HepG2 (cell line): Measurements from ENCODE around the gene IRF4. TPM values are rescaled to one million over a fixed set of nuclear protein-coding genes. Genes with fewer than 3 reads are reported as not detected.
A peak's percentile ranks its signal among the peaks of the same experiment; 100 is the strongest.

Source experiments
- ATAC-seq: fragments of 200-7000 bp; cut with Tn5 transposase; 3 replicates; pipeline ENCODE4 v1.9.1; 2020; ENCODE audit warnings: mild to moderate bottlenecking, moderate library complexity
- BruUV-seq: library from RNA; stranded (reverse); fragments of 400-500 nt; replicated peaks from 2 replicates; lab custom pipeline; 2021; lab: Mats Ljungman, UMichigan
- CTCF ChIA-PET: fragments of 300-600 bp; formaldehyde crosslinking; extraction: SDS; loops from one replicate; lab custom pipeline; 2021; ENCODE audit warnings: low total read pairs, inconsistent platforms, low intra/inter-chr PET ratio; lab: Yijun Ruan, JAX
- POLR2A ChIA-PET: fragments of 350-600 bp; sonication (Branson Sonifier 250); formaldehyde crosslinking; loops from one replicate; lab custom pipeline; 2020; ENCODE audit warnings: antibody characterized with exemption, inconsistent platforms; lab: Yijun Ruan, JAX
- DNase-seq: peaks from one replicate; pipeline ENCODE4 v3.0.0-alpha.2; 2015; ENCODE audit warnings: low spot score
- FAIRE-seq: peaks from 3 replicates; lab custom pipeline; 2011; peaks lifted over from hg19 to GRCh38; lab: Jason Lieb, UNC
- H2AFZ ChIP-seq: one replicate; pipeline ENCODE4 v1.6.1; 2011; ENCODE audit warnings: low read length, inconsistent platforms
- H3K27ac ChIP-seq: fragments of 300-600 bp; 3 replicates; pipeline ENCODE4 v1.8.0; 2011; ENCODE audit warnings: mixed run types, mild to moderate bottlenecking, mixed read lengths, low read length, inconsistent platforms; ENCODE audit not compliant: insufficient read depth; ENCODE audit errors: extremely low read length
- H3K27me3 ChIP-seq, 2 experiments: fragments of 200-600 bp in 1 of 2; 2 replicates in 1 of 2; 3 replicates in 1 of 2; pipeline versions ENCODE4 v1.6.0 to v1.8.0; 2011; ENCODE audit warnings: low read length in 2 of 2, mild to moderate bottlenecking in 2 of 2, moderate library complexity in 2 of 2, inconsistent platforms in 1 of 2; ENCODE audit not compliant: insufficient read depth in 2 of 2, control insufficient read depth in 1 of 2
- H3K36me3 ChIP-seq, 2 experiments: fragments of 200-600 bp in 1 of 2; replicated peaks in 1 of 2; 2 replicates in 1 of 2; 3 replicates in 1 of 2; pipeline versions ENCODE4 v1.5.1 to v1.8.0; 2011; ENCODE audit warnings: low read length in 2 of 2, inconsistent platforms in 1 of 2; ENCODE audit not compliant: insufficient read depth in 2 of 2, control insufficient read depth in 1 of 2
- H3K4me1 ChIP-seq: 2 replicates; pipeline ENCODE4 v1.5.1; 2012; ENCODE audit warnings: low read length, inconsistent platforms; ENCODE audit not compliant: insufficient read depth
- H3K4me2 ChIP-seq: 2 replicates; pipeline ENCODE4 v1.6.0; 2011; ENCODE audit warnings: low read depth, low read length, inconsistent platforms
- H3K4me3 ChIP-seq, 3 experiments: fragments of 200-600 bp in 1 of 3; sonication (generic), shearing (Covaris generic) in 1 of 3; replicated peaks in 1 of 3; 2 replicates each; pipeline ENCODE4 v1.5.1; 2011 to 2016; ENCODE audit warnings: low read length in 3 of 3, inconsistent platforms in 2 of 3, low read depth in 2 of 3, mild to moderate bottlenecking in 2 of 3, control low read depth in 1 of 3, mixed read lengths in 1 of 3; ENCODE audit not compliant: insufficient read depth in 1 of 3
- H3K79me2 ChIP-seq: one replicate; pipeline ENCODE4 v1.6.1; 2011; ENCODE audit warnings: low read length, inconsistent platforms; ENCODE audit not compliant: insufficient read depth
- H3K9ac ChIP-seq: 2 replicates; pipeline ENCODE4 v1.6.0; 2011; ENCODE audit warnings: mild to moderate bottlenecking, low read depth, low read length, inconsistent platforms; ENCODE audit not compliant: insufficient read depth
- H3K9me3 ChIP-seq: 2 replicates; pipeline ENCODE4 v1.5.1; 2012; ENCODE audit warnings: mild to moderate bottlenecking, low read length
- H4K20me1 ChIP-seq: 2 replicates; pipeline ENCODE4 v1.6.0; 2011; ENCODE audit warnings: inconsistent platforms, mild to moderate bottlenecking, low read length, moderate library complexity; ENCODE audit not compliant: insufficient read depth
- ISL2 ChIP-seq: sonication (generic); formaldehyde crosslinking; IDR thresholded peaks from 2 replicates; pipeline ENCODE4 v1.5.0; 2020; ENCODE audit warnings: missing genetic modification reagents
- WGBS: methylation state at CpG from one replicate; pipeline ENCODE4 v1.1.6; 2017; ENCODE audit warnings: low lambda C conversion rate; 5-methylcytosine and 5-hydroxymethylcytosine counted together
- in situ Hi-C: cut with HindIII; loops from 2 replicates; pipeline ENCODE4 v1.10.0; 2017; ENCODE audit warnings: low pct_unique_long_range_greater_than_20kb; ENCODE audit not compliant: extremely low pct_ligation_motif_present
- intact Hi-C: fragments of 100-400 bp; cut with micrococcal nuclease; formaldehyde crosslinking; loops from one replicate; pipeline ENCODE4 v1.10.0; 2022; ENCODE audit not compliant: unreplicated experiment
- polyA plus RNA-seq, 8 experiments: library from polyadenylated mRNA; depleted of rRNA in 3 of 8; stranded (reverse) in 7 of 8; unstranded in 1 of 8; fragments of >200 nt; fragmentation: Illumina TruSeq in 4 of 8; extraction: Trizol in 4 of 8; gene quantifications; 2 replicates each; pipeline versions ENCODE4 v1.2.1 to v1.2.3, GENCODE V29; 2011 to 2016; ENCODE audit warnings: low read depth in 4 of 8, missing spikeins in 1 of 8, mixed read lengths in 1 of 8; ENCODE audit not compliant: insufficient read depth in 1 of 8
- total RNA-seq, 5 experiments: library from RNA; depleted of rRNA; stranded (reverse); fragments of >200 nt; fragmentation: Illumina TruSeq; extraction: Trizol; gene quantifications; 2 replicates each; pipeline ENCODE4 v1.2.3, GENCODE V29; 2016; ENCODE audit warnings: low read depth in 1 of 5
- TF ChIP-seq, protein P1 (sequence below): fragments of 450-650 bp; IDR thresholded peaks from 2 replicates; pipeline ENCODE4 v1.6.1; 2016
- TF ChIP-seq, protein P2 (sequence below): sonication (generic); formaldehyde crosslinking; IDR thresholded peaks from 2 replicates; pipeline ENCODE4 v1.5.0; 2020; ENCODE audit warnings: mild to moderate bottlenecking, missing genetic modification reagents
- TF ChIP-seq, protein P3 (sequence below): sonication (generic); formaldehyde crosslinking; conservative IDR thresholded peaks from 2 replicates; pipeline ENCODE4 v1.8.1; 2023; ENCODE audit warnings: missing genetic modification reagents

Gene IRF4
- total and polyA plus RNA-seq, 2 of the 13 experiments (the other 11 are each of a cell fraction or from before 2014, with no cell fraction given), result 0.07 to 0.09 TPM

DNA sequence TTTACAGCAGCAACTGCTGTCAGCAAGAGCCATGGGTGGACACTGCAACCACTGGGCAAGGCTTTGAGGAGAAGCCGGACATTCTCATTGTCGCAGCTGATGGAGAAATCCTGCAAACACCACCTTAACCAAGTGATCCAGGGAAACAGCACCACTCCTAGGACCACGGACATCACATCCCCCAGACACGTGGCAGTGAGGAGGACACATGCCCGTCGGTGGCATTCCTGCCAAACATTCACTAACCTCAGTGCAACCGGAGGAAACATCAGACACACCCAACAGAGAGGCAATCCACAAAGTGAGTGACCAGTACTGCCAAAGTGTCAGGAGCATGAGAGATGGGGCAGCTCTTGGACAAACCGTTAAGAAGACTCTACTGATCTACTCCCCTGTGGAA, 16.6 kb upstream of the IRF4 start:
- BruUV-seq, result no TSS peak
- ChIA-PET POLR2A (no interaction called here), CTCF (no interaction called here)
- no peaks in the 10 kb centered on the region for H3K79me2 ChIP-seq
- H3K4me2 ChIP-seq, result no peak overlapping the region
- no peaks in the 10 kb centered on the region for H3K4me1 ChIP-seq
- H3K9ac ChIP-seq, result no peak overlapping the region
- intact Hi-C loops (no loop called here), in situ Hi-C loops (no loop called here)
- no peak for FAIRE-seq
- no peak for ATAC-seq
- H2AFZ ChIP-seq, result no peak overlapping the region
- H3K36me3 ChIP-seq, result no peaks in the 10 kb centered on the region
- no peak overlapping the region for H3K27ac ChIP-seq
- TF ChIP-seq, protein P1, sequence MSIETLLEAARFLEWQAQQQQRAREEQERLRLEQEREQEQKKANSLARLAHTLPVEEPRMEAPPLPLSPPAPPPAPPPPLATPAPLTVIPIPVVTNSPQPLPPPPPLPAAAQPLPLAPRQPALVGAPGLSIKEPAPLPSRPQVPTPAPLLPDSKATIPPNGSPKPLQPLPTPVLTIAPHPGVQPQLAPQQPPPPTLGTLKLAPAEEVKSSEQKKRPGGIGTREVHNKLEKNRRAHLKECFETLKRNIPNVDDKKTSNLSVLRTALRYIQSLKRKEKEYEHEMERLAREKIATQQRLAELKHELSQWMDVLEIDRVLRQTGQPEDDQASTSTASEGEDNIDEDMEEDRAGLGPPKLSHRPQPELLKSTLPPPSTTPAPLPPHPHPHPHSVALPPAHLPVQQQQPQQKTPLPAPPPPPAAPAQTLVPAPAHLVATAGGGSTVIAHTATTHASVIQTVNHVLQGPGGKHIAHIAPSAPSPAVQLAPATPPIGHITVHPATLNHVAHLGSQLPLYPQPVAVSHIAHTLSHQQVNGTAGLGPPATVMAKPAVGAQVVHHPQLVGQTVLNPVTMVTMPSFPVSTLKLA, result peak; percentile 84
- TF ChIP-seq, protein P2, sequence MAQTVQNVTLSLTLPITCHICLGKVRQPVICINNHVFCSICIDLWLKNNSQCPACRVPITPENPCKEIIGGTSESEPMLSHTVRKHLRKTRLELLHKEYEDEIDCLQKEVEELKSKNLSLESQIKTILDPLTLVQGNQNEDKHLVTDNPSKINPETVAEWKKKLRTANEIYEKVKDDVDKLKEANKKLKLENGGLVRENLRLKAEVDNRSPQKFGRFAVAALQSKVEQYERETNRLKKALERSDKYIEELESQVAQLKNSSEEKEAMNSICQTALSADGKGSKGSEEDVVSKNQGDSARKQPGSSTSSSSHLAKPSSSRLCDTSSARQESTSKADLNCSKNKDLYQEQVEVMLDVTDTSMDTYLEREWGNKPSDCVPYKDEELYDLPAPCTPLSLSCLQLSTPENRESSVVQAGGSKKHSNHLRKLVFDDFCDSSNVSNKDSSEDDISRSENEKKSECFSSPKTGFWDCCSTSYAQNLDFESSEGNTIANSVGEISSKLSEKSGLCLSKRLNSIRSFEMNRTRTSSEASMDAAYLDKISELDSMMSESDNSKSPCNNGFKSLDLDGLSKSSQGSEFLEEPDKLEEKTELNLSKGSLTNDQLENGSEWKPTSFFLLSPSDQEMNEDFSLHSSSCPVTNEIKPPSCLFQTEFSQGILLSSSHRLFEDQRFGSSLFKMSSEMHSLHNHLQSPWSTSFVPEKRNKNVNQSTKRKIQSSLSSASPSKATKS (CRISPR knock-in tag), result no peak
- TF ChIP-seq ISL2 (CRISPR knock-in tag), result no peak
- TF ChIP-seq, protein P3, sequence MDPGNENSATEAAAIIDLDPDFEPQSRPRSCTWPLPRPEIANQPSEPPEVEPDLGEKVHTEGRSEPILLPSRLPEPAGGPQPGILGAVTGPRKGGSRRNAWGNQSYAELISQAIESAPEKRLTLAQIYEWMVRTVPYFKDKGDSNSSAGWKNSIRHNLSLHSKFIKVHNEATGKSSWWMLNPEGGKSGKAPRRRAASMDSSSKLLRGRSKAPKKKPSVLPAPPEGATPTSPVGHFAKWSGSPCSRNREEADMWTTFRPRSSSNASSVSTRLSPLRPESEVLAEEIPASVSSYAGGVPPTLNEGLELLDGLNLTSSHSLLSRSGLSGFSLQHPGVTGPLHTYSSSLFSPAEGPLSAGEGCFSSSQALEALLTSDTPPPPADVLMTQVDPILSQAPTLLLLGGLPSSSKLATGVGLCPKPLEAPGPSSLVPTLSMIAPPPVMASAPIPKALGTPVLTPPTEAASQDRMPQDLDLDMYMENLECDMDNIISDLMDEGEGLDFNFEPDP (CRISPR knock-in tag), result no peak
- DNase-seq, result no peak
- no peaks in the 10 kb centered on the region for H3K9me3 ChIP-seq
- 15% methylated on average over 8 of the region's 8 CpGs for WGBS
- H3K4me3 ChIP-seq, result no peak overlapping the region
- no peaks in the 10 kb centered on the region; the same call in 1 of the 2 replicates for H4K20me1 ChIP-seq
- peaks cover 15 to 82% of the 10 kb centered on the region in 2 experiments for H3K27me3 ChIP-seq
